ENCODE data around the gene NUPR1. TPM values are rescaled to one million over a fixed set of nuclear protein-coding genes. Genes with fewer than 3 reads are reported as not detected.
A peak's percentile ranks its signal among the peaks of the same experiment; 100 is the strongest.

NUPR1 gene
- total RNA-seq, 3 donors from 2014 or later (not counting 1 experiment from before 2014, with no cell fraction given): not detected

GRCh38 chr16:28521436-28521835 lies 17.3 kb downstream of the NUPR1 start:
- Mint-ChIP-seq H3K27me3 (ENCODE audit: low read depth in 2 of 2) (no peaks in the 10 kb centered on the region), H3K27ac (no peak overlapping the region)

GRCh38 chr16:28520672-28521071 lies 18.1 kb downstream of the NUPR1 start:
- Histone ChIP-seq H3K27me3 (ENCODE audit: control insufficient read depth, insufficient read depth, low read length) (no peaks in the 10 kb centered on the region), H3K36me3 (ENCODE audit: control insufficient read depth, insufficient read depth, low read length) (no peaks in the 10 kb centered on the region), H3K27ac (ENCODE audit: low read length) (no peak overlapping the region), H3K4me3 (ENCODE audit: low read length) (no peak overlapping the region), H3K4me1 (ENCODE audit: control insufficient read depth, insufficient read depth, low read length) (no peaks in the 10 kb centered on the region), H3K9me3 (ENCODE audit: control insufficient read depth, insufficient read depth, low read length) (no peaks in the 10 kb centered on the region)
- Mint-ChIP-seq H3K9me3 (no peaks in the 10 kb centered on the region), H3K36me3 (no peaks in the 10 kb centered on the region), H3K27ac (no peak overlapping the region), H3K4me3 (no peak overlapping the region), H3K27me3 (ENCODE audit: low read depth in 2 of 2) (no peaks in the 10 kb centered on the region), H3K4me1 (no peaks in the 10 kb centered on the region)
- DNase-seq (no peak), ATAC-seq (no peak)
- intact Hi-C loops (cut with micrococcal nuclease): no loop called here
- TF ChIP-seq CTCF (IDR thresholded peaks at IDR 0.05): no peak
- 71% methylated on average over 4 of the region's 7 CpGs for WGBS (ENCODE audit: insufficient coverage)

More at GRCh38 chr16:28521436-28521835, 17.3 kb downstream of the NUPR1 start:
- H3K4me1 ChIP-seq (ENCODE audit: control insufficient read depth, insufficient read depth, low read length): no peaks in the 10 kb centered on the region
- H3K4me3 Mint-ChIP-seq: no peak overlapping the region
- no peak overlapping the region for H3K27ac ChIP-seq (ENCODE audit: low read length)
- DNase-seq: no peak
- H3K9me3 ChIP-seq (ENCODE audit: control insufficient read depth, insufficient read depth, low read length): no peaks in the 10 kb centered on the region
- H3K36me3 Mint-ChIP-seq: no peaks in the 10 kb centered on the region
- TF ChIP-seq CTCF (IDR thresholded peaks at IDR 0.05): no peak
- H3K4me3 ChIP-seq (ENCODE audit: low read length): no peak overlapping the region
- no peaks in the 10 kb centered on the region for H3K4me1 Mint-ChIP-seq
- intact Hi-C loops (cut with micrococcal nuclease): no loop called here
- H3K27me3 ChIP-seq (ENCODE audit: control insufficient read depth, insufficient read depth, low read length): no peaks in the 10 kb centered on the region
- no peaks in the 10 kb centered on the region for H3K9me3 Mint-ChIP-seq
- no peak for ATAC-seq
- WGBS (ENCODE audit: insufficient coverage): 94% methylated on average over 6 of the region's 6 CpGs
- H3K36me3 ChIP-seq (ENCODE audit: control insufficient read depth, insufficient read depth, low read length): no peaks in the 10 kb centered on the region

- Histone ChIP-seq H3K36me3 (ENCODE audit: control insufficient read depth, insufficient read depth, low read length) (no peaks in the 10 kb centered on the region), H3K27me3 (ENCODE audit: control insufficient read depth, insufficient read depth, low read length) (no peaks in the 10 kb centered on the region), H3K27ac (ENCODE audit: low read length) (no peak overlapping the region), H3K9me3 (ENCODE audit: control insufficient read depth, insufficient read depth, low read length) (no peaks in the 10 kb centered on the region), H3K4me3 (ENCODE audit: low read length) (no peak overlapping the region), H3K4me1 (ENCODE audit: control insufficient read depth, insufficient read depth, low read length) (peaks cover 16% of the 10 kb centered on the region)
- no peak for TF ChIP-seq CTCF (IDR thresholded peaks at IDR 0.05)
- WGBS (ENCODE audit: insufficient coverage): 96% methylated on average over 7 of the region's 7 CpGs
- peaks cover 5 to 12% of the 10 kb centered on the region in 2 donors for H3K4me1 Mint-ChIP-seq
- no peak overlapping the region for H3K4me3 Mint-ChIP-seq
- no peaks in the 10 kb centered on the region for H3K9me3 Mint-ChIP-seq
- intact Hi-C loops (cut with micrococcal nuclease): no loop called here
- DNase-seq: no peak
- no peaks in the 10 kb centered on the region for H3K36me3 Mint-ChIP-seq
- no peak for ATAC-seq
- H3K27me3 Mint-ChIP-seq (ENCODE audit: low read depth in 2 of 2): no peaks in the 10 kb centered on the region
- peak overlapping the region in 1 of 2 donors; percentile 51 for H3K27ac Mint-ChIP-seq
These were observed 24.5 kb downstream of the NUPR1 start for GRCh38 chr16:28514246-28514645.

- no peak for DNase-seq
- H3K27ac ChIP-seq (ENCODE audit: low read length): no peak overlapping the region
- H3K27me3 ChIP-seq (ENCODE audit: control insufficient read depth, insufficient read depth, low read length): no peaks in the 10 kb centered on the region
- Mint-ChIP-seq H3K9me3 (no peaks in the 10 kb centered on the region), H3K27ac (peak overlapping the region; percentile 41 to 51), H3K4me1 (peaks cover 5 to 12% of the 10 kb centered on the region in 2 donors), H3K27me3 (ENCODE audit: low read depth in 2 of 2) (no peaks in the 10 kb centered on the region), H3K4me3 (no peak overlapping the region), H3K36me3 (no peaks in the 10 kb centered on the region)
- no peak overlapping the region for H3K4me3 ChIP-seq (ENCODE audit: low read length)
- intact Hi-C loops (cut with micrococcal nuclease): no loop called here
- WGBS (ENCODE audit: insufficient coverage): 84% methylated on average over 12 of the region's 12 CpGs
- H3K9me3 ChIP-seq (ENCODE audit: control insufficient read depth, insufficient read depth, low read length): no peaks in the 10 kb centered on the region
- TF ChIP-seq CTCF (IDR thresholded peaks at IDR 0.05): no peak
- ATAC-seq: peak in 2 of 3 donors; percentile 36 to 46
- no peaks in the 10 kb centered on the region for H3K36me3 ChIP-seq (ENCODE audit: control insufficient read depth, insufficient read depth, low read length)
- peaks cover 16% of the 10 kb centered on the region for H3K4me1 ChIP-seq (ENCODE audit: control insufficient read depth, insufficient read depth, low read length)
These were observed 25.1 kb downstream of the NUPR1 start for GRCh38 chr16:28513484-28514181.
